GM04503 (cell line): ENCODE data around the gene RTRAF.

ENCODE experiments used
- DNase-seq: peaks from one replicate; pipeline ENCODE4 v3.0.0-alpha.2; 2012; ENCODE audit warnings: low read depth

RTRAF gene

GRCh38 chr14:52020866-52021717 lies 31.7 kb downstream of the RTRAF start:
- no peak for DNase-seq

DNA sequence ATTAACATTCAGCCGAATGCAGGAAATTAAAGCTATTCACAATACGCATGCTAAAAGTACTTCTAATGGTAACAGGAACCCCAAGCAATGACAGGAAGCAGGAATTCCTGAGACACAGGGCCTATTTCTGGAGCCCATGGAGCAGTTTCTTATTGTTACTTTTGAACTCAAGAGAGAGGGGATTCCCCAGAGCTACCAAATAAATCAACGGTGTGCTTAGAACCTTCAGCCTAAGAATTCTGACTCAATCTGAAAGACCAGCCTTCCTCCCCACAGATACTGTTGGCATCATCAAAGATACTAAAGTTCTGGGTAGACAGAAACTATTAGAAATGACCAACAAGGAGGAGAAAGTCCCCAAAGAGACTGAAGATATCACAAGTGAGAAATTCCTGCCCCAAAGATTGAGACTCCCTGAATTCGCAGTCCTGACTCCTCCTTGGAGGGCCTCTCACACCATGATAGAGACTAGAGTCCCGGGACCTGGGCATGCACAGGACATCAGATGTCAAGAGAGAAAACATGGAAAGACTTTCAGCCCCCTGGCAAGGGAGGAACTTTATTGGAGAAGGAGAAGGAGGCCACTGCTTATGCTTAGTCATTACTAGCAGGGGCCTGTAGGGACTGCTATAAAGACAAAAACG lies 32.7 kb downstream of the RTRAF start:
- no peak for DNase-seq

DNA sequence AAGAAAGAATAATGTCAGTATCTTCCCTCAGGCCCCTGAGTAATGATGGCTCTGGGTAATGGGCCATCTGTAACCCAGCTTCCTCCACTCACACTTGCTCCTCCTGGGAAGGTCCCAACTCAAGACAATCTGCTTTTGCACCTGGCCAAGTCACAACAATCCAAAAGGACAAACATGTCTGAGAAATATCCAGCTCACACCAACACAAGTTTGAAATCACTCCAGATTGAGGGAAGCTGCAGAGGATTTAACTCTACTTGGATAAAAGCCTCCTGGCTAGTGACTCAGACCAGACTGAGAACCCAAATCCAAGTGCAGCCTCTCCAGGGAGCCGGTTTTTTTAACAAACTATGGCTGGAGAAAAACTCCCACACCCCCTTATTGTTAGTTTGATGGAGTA lies 34.2 kb downstream of the RTRAF start:
- DNase-seq = peak; percentile 65

DNA sequence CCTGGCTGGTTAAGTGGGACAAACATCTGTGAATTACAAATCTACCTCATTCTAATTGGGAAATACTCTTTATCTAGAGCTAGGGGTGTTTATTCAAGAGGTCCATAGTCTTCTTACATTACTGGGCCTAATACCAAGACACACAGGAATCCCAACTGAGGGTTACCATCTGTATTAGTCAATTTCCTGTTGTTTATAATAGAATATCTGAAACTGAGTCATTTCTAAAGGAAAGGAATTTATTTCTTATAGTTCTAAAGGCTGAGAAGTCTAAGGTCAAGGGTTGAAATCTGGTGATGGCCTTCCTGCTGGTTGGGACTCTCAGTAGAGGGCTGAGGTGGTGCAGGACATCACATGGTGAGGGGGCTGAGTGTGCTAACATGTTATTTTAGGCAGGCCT lies 36.0 kb downstream of the RTRAF start:
- DNase-seq = peak; percentile 87

- DNase-seq = no peak
These were observed 36.8 kb downstream of the RTRAF start for GRCh38 chr14:52026017-52026660.

- DNase-seq = no peak
These were observed 37.6 kb downstream of the RTRAF start for GRCh38 chr14:52026901-52027300.

GRCh38 chr14:52029881-52030280 lies 40.5 kb downstream of the RTRAF start:
- DNase-seq = no peak

- DNase-seq = peak; percentile 85
These were observed 42.4 kb downstream of the RTRAF start for GRCh38 chr14:52031781-52032180.

GRCh38 chr14:52032204-52032801 lies 43.0 kb downstream of the RTRAF start:
- no peak for DNase-seq

DNA sequence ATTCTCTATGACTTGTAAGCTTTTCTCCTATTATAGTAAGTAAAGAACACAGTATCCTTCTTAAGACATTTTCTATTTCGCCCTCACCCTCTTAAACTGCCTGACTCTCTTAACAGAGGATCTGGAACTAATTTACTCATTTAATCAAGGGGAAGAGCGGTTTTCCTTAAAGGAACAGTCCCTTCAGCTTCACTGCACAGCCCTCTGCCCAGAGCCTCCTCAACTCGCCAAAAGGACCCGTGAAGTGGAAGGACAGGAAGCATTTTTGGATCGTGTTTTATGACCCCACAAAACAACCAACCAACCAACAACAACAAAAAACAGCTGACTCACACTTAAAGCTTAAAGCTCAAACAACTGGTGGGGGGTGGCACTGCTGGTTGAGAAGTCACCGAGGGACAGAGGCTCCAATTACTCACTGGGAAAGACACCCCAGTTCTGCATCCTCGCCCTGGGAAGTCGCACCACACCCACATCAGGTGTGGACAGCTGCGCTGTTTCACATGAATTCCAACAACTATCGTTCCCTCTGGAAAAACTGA lies 43.8 kb downstream of the RTRAF start:
- peak; percentile 51 for DNase-seq

GRCh38 chr14:52039124-52039815 lies 49.9 kb downstream of the RTRAF start:
- no peak for DNase-seq

GRCh38 chr14:52040598-52040997 lies 51.3 kb downstream of the RTRAF start:
- DNase-seq = no peak

- DNase-seq = no peak
These were observed 53.3 kb downstream of the RTRAF start for GRCh38 chr14:52042371-52043289.

DNA sequence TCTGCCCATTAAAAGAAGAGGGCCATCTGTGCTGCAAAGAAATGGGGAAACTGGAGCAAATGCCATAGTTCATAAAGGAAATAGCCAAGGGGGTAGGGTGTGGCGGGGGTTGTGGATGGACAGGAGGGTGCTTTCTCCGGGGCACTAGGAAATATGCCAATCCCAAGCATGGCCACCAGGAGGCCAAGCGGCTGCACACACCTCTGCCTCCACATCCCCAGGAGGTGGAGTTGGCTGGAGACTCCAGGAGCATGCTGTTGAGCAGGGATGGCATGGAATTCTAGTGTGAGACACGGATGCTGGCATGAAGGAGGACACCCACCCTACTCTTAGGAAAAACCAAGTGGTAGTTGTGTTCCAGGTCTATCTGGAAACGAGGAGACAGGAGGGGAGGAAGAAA lies 54.3 kb downstream of the RTRAF start:
- DNase-seq = no peak

DNA sequence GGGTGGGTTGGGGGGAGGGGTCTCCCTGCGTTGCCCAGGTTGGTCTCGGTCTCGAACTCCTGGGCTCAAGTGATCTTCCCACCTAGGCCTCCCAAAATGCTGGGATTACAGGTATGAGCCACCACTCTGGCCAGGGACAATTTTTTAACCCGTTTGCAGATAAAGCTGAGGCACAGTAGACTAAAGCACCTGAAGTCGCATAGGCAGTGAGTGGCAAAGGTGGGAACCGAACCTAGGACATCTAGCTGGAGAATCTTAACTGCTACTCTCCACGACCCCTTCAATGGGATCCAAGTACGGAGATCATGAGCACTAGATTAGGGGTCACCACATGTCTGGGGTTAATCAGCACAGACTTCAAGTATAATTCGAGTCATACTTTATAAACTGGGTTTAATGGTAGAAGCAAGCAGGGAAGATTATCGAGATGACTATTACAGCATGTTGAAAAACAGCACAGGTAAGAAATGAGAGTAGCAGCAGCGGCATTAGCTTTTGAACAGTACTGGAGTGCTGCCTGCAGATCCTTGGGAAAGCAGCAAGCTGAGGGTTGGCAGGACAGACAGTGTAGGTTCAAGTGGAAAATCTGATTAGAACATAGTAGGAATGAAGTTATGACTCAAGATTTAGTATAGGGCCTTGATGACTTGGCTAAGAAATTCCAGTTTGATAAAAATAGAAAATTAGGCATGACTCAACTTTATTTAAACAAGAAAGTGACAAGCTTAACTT lies 55.6 kb downstream of the RTRAF start:
- DNase-seq = peak; percentile 70

GRCh38 chr14:52046376-52046917 lies 57.1 kb downstream of the RTRAF start:
- no peak for DNase-seq

DNA sequence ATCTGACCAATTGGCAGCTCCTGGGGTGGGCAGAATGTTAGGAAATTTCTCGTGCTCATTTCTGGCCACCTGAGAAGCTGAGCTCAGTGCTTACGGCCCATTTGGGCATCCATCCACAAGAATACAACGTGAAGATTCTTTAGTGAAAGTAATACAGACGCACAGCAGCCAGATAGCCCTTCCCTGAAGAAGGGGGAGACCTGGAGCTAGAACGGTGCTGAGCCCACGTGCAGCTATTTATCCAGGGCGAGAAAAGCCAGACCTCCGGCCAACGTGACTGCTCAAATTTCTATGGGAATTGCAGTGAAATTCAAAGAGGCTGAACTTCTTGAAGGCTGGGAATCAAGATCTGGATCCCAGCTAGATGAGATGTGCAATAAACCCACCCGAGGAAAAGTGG lies 58.8 kb downstream of the RTRAF start:
- no peak for DNase-seq

GRCh38 chr14:52048641-52049204 lies 59.4 kb downstream of the RTRAF start:
- no peak for DNase-seq

- no peak for DNase-seq
These were observed 59.9 kb downstream of the RTRAF start for GRCh38 chr14:52049271-52049670.
